Tibial nerve (tissue), 4 donors: ENCODE measurements around the gene MAP2. TPM values are rescaled to one million over a fixed set of nuclear protein-coding genes. Genes with fewer than 3 reads are reported as not detected.

ENCODE experiments used
- DNase-seq, 2 donors: peaks; one replicate each; pipeline ENCODE4 v3.0.0-alpha.2; 2019; ENCODE audit warnings: low spot score in 2 of 2
- H3K27ac ChIP-seq, 4 donors: fragments of 200-600 bp; sonication (generic) in 3 of 4; one replicate each; pipeline ENCODE4 v1.5.1; 2017 to 2019; ENCODE audit warnings: mild to moderate bottlenecking in 1 of 4
- H3K27me3 ChIP-seq, 2 donors: fragments of 200-600 bp; sonication (generic) in 1 of 2; one replicate each; pipeline versions ENCODE4 v1.5.1 to v1.6.0; 2017 to 2019
- H3K36me3 ChIP-seq, 3 donors: fragments of 200-600 bp; sonication (generic); one replicate each; pipeline ENCODE4 v1.5.1; 2018 to 2019
- H3K4me1 ChIP-seq, 4 donors: fragments of 200-600 bp; sonication (generic) in 3 of 4; one replicate each; pipeline ENCODE4 v1.5.1; 2017 to 2019
- H3K4me3 ChIP-seq, 4 donors: fragments of 200-600 bp; sonication (generic) in 3 of 4; one replicate each; pipeline ENCODE4 v1.5.1; 2017 to 2019; ENCODE audit warnings: mild to moderate bottlenecking in 1 of 4, moderate library complexity in 1 of 4
- H3K9me3 ChIP-seq, 4 donors: fragments of 200-600 bp; sonication (generic) in 3 of 4; one replicate each; pipeline ENCODE4 v1.5.1; 2017 to 2019
- EP300 ChIP-seq, 2 donors: sonication (generic); formaldehyde crosslinking; IDR thresholded peaks; one replicate each; pipeline ENCODE4 v1.6.1; 2017; ENCODE audit warnings: antibody characterized with exemption in 2 of 2, mild to moderate bottlenecking in 1 of 2
- POLR2A ChIP-seq, 2 donors: fragments of 450-650 bp; IDR thresholded peaks; one replicate each; pipeline ENCODE4 v1.6.1; 2017; ENCODE audit warnings: antibody characterized with exemption in 2 of 2, mild to moderate bottlenecking in 2 of 2, moderate library complexity in 2 of 2
- WGBS, 2 donors: methylation state at CpG; one replicate each; pipeline ENCODE4 v1.1.5; 2018; 5-methylcytosine and 5-hydroxymethylcytosine counted together
- total RNA-seq, 4 donors: library from RNA; depleted of rRNA; stranded (reverse); fragments of >200 nt; gene quantifications; one replicate each; pipeline ENCODE4 v1.1.0, GENCODE V29; 2016
- TF ChIP-seq, protein P1 (sequence below), 5 experiments: fragments of 200-600 bp in 3 of 5; fragments of 450-650 bp in 2 of 5; sonication (generic) in 3 of 5; IDR thresholded peaks; one replicate each; pipeline ENCODE4 v1.5.1; 2016 to 2019; ENCODE audit warnings: antibody characterized with exemption in 5 of 5, mild to moderate bottlenecking in 3 of 5, moderate library complexity in 2 of 5

MAP2 gene
- total RNA-seq, 4 donors from 2014 or later, result 14.7 to 31.7 (median 21.3) TPM

DNA sequence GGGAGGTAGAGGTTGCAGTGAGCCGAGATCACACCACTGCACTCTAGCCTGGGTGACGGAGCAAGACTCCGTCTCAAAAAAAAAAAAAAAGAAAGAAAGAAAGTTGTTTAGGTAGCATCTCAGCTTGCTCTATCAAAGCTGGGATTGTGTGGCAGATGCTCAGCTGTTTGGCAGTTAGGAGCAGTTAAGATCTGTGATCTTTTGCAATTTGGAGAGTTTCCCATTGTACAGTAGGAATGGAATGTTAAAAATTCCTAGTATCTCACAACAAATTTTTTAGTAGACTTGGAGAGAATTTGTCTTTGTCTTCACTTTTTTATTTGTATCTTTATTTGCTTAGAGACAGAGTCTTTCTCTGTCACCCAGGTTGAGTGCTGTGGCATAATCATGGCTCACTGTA, 224.9 kb downstream of the MAP2 start:
- no peaks in the 10 kb centered on the region for H3K9me3 ChIP-seq

DNA sequence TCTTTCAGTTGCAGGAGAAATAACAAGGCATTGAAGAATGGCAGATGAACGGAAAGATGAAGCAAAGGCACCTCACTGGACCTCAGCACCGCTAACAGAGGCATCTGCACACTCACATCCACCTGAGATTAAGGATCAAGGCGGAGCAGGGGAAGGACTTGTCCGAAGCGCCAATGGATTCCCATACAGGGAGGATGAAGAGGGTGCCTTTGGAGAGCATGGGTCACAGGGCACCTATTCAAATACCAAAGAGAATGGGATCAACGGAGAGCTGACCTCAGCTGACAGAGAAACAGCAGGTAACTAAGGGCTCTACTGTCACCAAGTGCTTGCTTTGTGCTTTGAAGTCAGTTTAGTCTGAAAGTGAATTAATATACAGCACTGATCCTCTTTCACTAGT, 229.3 kb downstream of the MAP2 start:
- Histone ChIP-seq H3K9me3 (no peaks in the 10 kb centered on the region), H3K27ac (no peak overlapping the region), H3K36me3 (peaks cover 0 to 9% (median 0%) of the 10 kb centered on the region in 3 donors), H3K4me3 (no peak overlapping the region), H3K4me1 (peaks cover 0 to 7% (median 0%) of the 10 kb centered on the region in 4 donors), H3K27me3 (no peaks in the 10 kb centered on the region)
- DNase-seq, result no peak
- no peak for TF ChIP-seq POLR2A (IDR thresholded peaks at IDR 0.05)
- TF ChIP-seq EP300 (IDR thresholded peaks at IDR 0.05), result no peak
- TF ChIP-seq, protein P1, sequence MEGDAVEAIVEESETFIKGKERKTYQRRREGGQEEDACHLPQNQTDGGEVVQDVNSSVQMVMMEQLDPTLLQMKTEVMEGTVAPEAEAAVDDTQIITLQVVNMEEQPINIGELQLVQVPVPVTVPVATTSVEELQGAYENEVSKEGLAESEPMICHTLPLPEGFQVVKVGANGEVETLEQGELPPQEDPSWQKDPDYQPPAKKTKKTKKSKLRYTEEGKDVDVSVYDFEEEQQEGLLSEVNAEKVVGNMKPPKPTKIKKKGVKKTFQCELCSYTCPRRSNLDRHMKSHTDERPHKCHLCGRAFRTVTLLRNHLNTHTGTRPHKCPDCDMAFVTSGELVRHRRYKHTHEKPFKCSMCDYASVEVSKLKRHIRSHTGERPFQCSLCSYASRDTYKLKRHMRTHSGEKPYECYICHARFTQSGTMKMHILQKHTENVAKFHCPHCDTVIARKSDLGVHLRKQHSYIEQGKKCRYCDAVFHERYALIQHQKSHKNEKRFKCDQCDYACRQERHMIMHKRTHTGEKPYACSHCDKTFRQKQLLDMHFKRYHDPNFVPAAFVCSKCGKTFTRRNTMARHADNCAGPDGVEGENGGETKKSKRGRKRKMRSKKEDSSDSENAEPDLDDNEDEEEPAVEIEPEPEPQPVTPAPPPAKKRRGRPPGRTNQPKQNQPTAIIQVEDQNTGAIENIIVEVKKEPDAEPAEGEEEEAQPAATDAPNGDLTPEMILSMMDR (IDR thresholded peaks at IDR 0.05), result no peak
- WGBS, 2 donors, result 84 to 89% methylated on average over 6 of the region's 6 CpGs

More for the DNA sequence above, 224.9 kb downstream of the MAP2 start:
- WGBS, 2 donors, result 42 to 44% methylated on average over 3 of the region's 3 CpGs
- Histone ChIP-seq H3K27ac (no peak overlapping the region), H3K4me3 (no peak overlapping the region), H3K36me3 (peaks cover 0 to 8% (median 0%) of the 10 kb centered on the region in 3 donors), H3K27me3 (no peaks in the 10 kb centered on the region), H3K4me1 (peaks cover 0 to 7% (median 0%) of the 10 kb centered on the region in 4 donors)
- TF ChIP-seq POLR2A (IDR thresholded peaks at IDR 0.05), result no peak
- TF ChIP-seq EP300 (IDR thresholded peaks at IDR 0.05), result no peak
- TF ChIP-seq, protein P1 (IDR thresholded peaks at IDR 0.05), result no peak
- no peak for DNase-seq

DNA sequence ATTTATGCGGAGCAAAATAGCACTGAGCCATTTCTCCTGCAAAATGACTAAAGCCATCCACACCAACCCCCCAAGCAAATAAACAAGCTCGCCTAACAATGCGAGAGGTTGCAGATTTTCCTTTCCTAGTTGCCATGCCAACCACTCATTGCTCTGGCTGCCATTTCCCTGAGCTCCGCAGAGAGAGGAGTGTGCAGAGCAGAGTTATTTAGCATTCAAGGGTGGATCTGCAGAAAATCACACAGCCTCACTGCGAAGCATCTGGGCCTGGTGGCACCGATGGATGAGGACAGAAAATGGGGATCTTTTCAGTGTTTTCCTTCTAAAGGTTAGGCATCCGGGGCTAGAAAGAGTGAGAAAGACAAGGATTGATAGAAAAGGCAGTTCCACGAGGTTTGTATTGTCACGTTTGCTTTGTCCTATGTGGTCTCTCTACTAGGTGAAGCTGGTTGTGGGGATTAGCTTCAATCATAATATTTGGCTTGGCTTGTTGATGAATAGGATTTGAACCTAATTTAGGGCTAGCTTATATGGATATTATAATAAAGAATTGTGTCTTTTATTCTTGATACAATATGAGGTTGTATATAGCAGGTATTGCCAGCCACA, 237.5 kb downstream of the MAP2 start:
- DNase-seq, result no peak
- Histone ChIP-seq H3K27ac (no peak overlapping the region), H3K4me3 (no peak overlapping the region), H3K9me3 (no peaks in the 10 kb centered on the region), H3K4me1 (no peaks in the 10 kb centered on the region), H3K36me3 (no peaks in the 10 kb centered on the region), H3K27me3 (no peaks in the 10 kb centered on the region)
- 68 to 71% methylated on average over 9 of the region's 9 CpGs for WGBS, 2 donors
- TF ChIP-seq POLR2A (IDR thresholded peaks at IDR 0.05) (no peak), EP300 (IDR thresholded peaks at IDR 0.05) (no peak)
- TF ChIP-seq, protein P1 (IDR thresholded peaks at IDR 0.05), result no peak

DNA sequence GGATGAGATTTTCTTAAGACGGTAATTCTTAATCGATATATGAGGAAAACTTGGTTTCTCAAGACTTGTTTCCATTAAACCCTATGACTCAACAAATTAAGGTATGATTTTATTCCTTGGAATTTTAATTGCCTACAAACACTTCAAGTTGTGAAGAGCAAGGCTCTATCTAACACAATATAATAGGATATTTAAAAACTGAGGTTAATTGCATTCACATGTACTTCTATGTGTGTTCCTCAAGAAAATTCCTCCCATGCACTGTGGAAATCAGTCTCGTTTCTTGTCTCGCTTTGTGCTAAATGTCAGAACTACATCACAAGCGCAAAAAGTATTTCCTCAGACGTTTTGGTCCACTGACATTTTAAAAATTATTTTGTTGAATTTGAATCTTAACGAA, 238.2 kb downstream of the MAP2 start:
- no peak overlapping the region for H3K27ac ChIP-seq
- no peak for DNase-seq
- no peaks in the 10 kb centered on the region for H3K27me3 ChIP-seq
- no peak overlapping the region for H3K4me3 ChIP-seq
- H3K4me1 ChIP-seq, result no peaks in the 10 kb centered on the region
- TF ChIP-seq EP300 (IDR thresholded peaks at IDR 0.05), result no peak
- TF ChIP-seq, protein P1 (IDR thresholded peaks at IDR 0.05), result no peak
- no peak for TF ChIP-seq POLR2A (IDR thresholded peaks at IDR 0.05)
- H3K9me3 ChIP-seq, result no peaks in the 10 kb centered on the region
- no peaks in the 10 kb centered on the region for H3K36me3 ChIP-seq
- 90 to 96% methylated on average over 7 of the region's 7 CpGs for WGBS, 2 donors

DNA sequence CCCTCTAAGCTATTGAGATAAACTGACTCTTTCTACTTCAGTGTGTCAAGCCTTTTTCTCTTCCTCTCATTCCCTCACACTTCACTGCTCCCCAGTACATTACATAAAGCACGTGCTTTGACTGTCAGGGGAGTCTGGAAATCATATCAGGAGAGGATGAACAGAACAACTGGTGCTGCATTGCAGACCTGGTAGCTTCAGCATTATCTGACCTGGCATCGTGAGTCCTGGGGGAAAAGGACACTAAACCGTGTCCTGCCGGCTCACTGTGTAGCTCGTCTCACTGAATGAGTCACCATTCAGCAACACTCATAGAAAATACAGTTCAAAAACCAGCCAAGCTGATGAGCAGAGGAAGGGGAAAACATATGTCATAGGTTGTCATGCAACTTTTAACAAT, 239.3 kb downstream of the MAP2 start:
- DNase-seq, result no peak
- Histone ChIP-seq H3K4me1 (no peaks in the 10 kb centered on the region), H3K36me3 (no peaks in the 10 kb centered on the region), H3K9me3 (no peaks in the 10 kb centered on the region), H3K4me3 (no peak overlapping the region), H3K27me3 (no peaks in the 10 kb centered on the region), H3K27ac (no peak overlapping the region)
- WGBS, 2 donors, result 44 to 52% methylated on average over 5 of the region's 5 CpGs
- TF ChIP-seq POLR2A (IDR thresholded peaks at IDR 0.05), result no peak
- TF ChIP-seq EP300 (IDR thresholded peaks at IDR 0.05), result no peak
- TF ChIP-seq, protein P1 (IDR thresholded peaks at IDR 0.05), result no peak
